ENCODE data around the gene KCNC4.

Gene KCNC4

DNA sequence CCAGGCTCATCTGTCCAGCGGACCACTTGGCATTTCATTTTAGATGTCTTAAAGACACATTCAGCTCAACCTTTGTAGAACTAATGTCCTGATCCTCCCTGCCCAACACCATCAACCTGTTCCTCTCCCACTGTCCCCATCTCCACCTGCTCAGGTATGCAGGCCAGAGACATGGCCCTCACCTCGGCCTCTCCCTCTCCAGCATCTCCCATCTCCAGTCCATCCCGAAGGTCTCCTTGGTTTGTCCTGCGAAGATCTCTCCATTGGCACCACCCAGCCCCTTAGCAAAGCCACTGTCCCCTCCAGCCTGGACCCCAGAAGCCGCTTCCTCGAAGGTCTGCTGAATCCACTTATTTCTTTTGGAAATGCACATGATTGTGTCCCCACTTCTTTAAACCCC, 20.9 kb upstream of the KCNC4 start:
- DNase-seq = no peak

DNA sequence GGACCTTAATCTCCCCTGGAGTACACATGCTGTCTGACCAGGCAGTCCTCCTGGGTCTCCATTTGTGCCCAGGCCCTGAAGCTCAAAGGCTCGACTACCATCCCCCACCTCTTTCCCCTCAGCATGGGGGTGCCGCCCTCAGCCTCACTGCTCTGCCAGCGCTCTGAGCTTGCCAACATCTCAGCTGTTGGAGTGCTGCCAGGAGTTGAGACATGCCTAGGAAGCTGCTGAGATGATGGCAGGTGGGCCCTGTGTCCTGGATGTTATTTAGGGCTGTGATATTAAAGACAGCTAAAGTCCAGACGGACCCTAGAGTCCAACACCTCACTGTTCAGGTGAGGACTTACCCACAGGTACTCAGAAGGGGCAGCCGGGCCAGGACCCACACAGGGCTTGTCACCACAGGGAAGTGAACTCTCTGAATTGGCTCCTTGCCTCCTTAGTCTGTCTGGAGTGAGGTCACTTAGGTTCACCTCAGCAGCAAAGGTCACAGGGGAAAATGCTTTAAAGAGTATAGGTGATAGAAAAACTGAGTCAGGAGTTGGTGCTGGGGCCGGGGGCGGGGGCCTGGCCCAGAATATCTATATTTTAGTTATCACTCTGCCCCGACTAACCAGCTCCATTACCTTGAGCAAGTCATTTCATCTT, 19.7 kb upstream of the KCNC4 start:
- no peak for DNase-seq

DNA sequence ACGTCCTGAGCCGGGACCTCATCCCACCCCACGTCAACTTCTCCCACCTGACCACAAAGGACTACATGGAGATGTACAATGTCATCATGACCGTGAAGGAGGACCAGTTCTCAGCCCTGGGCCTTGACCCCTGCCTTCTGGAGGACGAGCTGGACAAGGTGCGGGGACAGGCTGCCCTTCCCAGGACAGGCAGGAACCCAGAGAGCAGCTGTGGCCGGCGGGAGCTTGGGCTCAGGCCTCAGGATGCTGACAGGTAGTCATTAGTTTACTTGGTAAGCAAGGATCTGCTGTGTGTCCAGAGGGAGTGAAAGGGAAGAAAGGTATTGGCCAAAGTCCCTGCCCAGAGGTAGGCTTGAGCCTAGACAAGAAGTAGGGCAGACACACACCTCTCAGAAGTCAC, 17.6 kb upstream of the KCNC4 start:
- DNase-seq = no peak

DNA sequence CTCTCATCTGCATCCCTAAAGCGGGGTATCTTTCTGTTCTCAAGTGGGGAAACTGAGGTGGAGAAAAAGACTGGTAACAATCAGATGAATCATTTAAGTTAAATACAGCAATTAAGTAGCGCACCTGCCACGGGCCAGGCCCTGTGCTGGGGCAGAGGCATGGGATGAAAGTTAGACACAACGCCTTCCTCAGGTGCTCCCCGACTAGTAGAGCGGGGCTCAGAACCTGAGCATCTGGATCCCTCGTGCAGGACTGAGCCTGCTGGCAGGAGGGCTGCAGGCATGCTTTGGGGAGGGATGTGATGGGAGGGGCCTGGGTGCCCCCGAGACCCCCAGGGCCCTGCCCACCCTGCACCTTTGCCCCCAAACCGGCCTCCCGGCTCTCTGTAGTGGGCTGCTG, 14.9 kb upstream of the KCNC4 start:
- no peak for DNase-seq

DNA sequence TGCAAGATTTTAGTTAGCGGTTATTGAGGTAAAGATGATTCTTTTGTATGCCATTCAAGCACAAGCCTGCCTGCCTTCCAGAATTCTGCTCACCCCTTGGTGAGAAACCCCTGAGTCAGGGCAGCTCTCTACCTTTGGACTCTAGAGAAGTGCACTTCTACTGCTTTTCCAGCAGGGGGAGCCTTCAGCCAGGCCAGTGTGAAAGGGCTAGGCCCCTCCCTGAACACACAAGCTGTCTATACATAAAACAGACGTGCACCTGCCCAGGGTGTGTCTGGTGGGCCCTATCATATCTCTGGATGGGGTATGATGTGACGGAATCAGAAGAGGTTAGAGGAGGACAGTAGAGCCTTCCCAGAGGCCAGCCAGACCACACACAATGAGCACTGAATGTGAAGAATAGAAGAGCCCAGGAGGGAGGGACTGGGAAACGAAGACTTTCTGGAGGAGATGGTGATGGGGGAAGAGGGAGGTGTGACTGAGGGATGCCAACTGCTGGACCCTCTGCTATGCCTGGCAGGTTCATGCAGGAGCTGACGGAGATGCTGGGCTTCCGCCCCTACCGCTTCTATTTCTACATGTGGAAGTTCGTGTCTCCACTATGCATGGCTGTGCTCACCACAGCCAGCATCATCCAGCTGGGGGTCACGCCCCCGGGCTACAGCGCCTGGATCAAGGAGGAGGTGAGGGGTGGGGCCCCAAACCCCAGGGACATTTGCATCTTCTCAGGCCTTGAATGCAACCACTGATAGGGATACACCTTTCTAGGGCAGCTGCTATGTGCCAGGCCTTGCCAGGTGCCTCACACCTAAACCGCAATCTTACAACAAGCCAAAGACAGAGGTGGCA, 13.0 kb upstream of the KCNC4 start:
- peak in 1 of 2 experiments; percentile 67 for DNase-seq

DNA sequence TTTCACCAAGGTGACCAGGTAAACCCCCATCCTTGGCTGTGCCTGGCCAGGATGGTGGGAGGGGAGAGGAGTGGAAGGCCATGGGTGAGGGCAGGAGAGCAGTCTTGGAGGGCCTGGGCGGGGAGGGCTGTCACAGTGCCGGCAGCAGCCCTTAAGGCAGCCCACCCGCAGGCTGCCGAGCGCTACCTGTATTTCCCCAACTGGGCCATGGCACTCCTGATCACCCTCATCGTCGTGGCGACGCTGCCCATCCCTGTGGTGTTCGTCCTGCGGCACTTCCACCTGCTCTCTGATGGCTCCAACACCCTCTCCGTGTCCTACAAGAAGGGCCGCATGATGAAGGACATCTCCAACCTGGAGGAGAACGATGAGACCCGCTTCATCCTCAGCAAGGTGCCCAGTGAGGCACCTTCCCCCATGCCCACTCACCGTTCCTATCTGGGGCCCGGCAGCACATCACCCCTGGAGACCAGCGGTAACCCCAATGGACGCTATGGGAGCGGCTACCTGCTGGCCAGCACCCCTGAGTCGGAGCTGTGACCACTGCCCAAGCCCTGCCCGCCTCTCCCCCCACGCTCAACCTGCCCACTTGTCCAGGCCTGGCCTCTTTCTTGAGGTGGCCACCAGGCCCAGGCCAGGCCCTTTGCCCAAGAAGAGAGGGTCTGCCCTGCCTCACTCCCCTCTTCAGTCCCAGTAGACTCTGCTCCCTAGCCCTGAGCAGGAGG, 12.0 kb upstream of the KCNC4 start:
- no peak for DNase-seq

DNA sequence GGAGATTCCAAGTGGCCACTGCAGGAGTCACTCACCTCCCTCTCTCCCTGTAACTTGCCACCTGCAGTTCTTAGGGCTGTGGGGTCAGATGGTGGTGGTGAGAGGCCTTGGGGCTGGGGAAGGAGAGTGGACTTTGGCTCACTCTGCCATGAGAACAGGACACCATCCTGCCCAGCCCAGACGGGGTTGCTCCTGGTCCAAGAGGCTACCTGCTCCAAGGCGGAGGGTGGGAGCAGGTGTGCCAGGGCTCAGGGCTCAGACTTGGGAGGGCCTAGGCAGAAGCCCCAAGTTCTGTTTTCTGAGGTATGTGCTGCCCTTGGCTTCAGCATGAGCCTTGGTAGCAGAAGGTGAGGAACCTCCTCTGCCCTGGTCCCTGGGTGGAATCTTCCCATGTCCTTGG, 11.4 kb upstream of the KCNC4 start:
- no peak for DNase-seq

DNA sequence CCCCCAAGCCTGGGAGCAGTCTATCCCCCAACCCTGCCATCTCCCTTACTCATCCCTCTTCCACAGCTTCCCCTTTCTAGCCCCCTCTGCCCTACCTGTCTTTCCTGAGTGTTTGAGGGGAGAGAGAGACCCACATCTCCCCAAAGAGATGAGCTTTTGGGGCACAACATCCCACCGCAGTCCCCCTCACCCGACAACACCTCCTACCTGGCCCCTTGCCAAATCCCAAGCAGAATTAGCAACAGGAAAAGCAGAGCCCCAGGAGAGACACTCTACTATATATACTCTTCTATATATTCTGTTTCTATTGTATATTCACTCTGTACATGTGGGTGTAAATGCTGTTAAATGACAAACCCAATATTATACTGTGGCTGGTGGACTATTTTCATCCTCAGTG, 9.9 kb upstream of the KCNC4 start:
- no peak for DNase-seq

DNA sequence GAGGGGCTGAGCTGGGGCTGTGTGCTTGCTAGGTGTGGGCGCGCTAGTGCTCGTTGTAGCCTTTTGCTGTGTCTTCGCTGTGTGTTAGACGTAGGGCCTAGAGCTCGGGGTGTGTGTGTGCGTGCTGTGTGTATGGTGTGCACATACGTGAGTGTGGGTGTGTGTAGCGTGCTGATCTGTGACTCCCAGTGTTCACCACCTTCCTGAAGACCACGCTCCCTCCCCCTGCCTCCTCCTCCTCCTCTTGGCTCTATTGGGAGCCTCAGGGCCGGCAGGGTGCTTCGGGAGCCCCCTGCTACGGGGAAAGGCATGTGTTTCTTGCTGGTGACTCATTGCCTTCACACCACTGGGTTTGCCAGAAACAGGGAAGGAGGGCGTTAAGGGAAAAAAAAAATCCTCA, 9.4 kb upstream of the KCNC4 start:
- no peak for DNase-seq

DNA sequence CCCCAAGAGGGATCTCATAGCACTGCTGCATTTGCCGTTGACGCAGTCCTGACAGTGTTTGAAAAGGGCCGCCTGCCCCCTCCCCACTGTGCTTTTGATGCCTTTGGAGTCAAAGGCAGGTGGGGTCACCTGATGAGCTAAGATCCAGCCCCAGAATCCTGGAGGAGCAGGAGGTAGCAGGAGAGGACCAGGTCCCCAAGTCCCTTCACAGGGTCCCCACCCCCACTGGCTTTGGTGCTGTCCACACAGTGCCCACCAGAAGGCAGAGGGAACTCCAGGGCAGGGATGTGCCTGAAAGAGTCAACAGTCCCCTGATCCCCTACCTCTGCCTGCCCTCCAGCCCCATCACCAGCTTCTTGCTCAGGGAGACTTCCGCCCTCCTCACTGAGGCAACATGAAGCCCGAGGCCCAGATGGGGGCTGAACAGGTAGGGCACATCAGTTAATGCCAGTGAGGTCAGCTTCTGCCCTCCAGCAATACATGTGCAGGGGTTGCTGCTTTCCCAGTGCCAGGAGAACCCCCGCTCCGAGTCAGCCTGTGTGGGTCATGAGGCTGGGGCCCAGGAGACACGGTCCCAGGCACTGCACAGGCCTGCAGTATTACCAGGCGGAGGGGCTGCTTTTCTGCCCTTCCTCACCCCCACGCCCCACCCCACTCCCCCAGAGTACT, 8.8 kb upstream of the KCNC4 start:
- DNase-seq = no peak

DNA sequence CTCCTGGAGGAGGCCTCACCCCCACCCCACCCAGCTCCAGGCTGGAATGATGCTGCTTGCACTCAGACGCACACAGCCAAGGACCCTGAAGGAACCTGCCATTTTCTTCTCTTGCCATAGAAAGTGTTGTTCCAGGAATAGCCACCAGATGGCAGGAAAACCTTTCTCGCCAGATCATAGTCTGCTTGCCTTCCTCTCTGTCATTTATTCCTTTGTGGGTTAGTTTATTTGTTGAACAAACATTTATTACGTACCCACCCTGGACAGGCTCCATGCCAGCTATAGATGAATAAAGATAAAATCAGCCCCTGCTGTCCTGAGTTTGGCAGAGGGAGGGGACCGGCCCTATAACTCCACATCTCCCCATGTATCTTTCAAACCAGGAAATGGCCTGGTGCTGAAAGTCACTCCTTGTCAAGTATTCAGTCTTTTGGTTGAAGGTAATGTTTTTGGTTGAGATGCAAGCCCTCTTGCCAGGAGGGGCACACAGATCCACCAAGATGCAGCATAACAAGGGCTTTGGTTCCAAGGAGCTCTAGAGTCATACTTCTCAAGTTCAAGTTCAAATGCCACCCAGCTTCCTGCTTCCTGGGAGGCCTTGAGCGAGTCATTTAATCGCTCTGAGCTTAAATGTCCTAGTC, 7.0 kb upstream of the KCNC4 start:
- DNase-seq = peak in 1 of 2 experiments; percentile 55

DNA sequence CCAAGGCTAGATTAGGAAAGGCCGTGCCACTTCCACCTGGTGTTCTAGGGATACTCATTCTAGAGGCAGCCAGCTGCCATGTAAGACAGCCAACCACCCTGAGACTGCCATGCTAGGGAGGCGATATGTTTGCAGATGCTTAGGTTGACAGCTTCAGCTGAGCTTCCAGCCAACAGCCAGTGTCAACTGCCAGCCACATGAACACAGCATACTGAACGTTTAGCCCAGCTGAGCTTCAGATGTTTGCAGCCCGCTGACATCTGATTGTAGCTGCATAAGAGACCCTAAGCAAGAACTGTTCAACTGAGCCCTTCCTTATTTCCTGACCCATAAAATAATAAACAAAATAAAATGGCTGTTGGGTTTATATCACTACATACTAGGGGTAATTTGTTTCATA, 5.0 kb upstream of the KCNC4 start:
- DNase-seq = no peak

DNA sequence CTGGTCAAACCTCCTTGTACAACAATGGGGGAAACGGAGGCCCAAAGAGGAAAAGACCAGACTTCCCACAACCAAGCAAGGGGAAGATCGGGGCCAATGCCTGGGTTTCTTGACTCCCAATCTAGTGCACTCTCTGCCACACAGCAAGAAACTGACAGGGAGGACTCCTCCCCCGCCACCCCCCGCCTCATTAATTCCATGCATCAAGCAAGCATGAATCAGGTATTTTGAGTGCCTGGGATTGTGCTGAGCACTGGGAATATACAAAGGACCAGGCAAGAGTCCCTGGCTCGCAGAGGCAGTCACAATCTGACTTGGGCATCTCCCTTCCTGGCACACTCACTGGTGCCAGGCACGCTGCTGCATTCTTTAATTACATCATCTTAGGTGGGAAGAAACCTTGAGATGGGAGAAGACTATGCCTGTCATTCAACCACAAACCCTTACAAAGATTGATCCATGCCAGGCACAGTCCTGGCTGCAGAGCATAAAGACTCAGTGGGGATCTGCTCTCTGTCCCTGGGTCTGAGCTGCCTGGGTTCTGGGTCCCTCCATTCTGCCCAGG, 4.4 kb upstream of the KCNC4 start:
- DNase-seq = no peak

DNA sequence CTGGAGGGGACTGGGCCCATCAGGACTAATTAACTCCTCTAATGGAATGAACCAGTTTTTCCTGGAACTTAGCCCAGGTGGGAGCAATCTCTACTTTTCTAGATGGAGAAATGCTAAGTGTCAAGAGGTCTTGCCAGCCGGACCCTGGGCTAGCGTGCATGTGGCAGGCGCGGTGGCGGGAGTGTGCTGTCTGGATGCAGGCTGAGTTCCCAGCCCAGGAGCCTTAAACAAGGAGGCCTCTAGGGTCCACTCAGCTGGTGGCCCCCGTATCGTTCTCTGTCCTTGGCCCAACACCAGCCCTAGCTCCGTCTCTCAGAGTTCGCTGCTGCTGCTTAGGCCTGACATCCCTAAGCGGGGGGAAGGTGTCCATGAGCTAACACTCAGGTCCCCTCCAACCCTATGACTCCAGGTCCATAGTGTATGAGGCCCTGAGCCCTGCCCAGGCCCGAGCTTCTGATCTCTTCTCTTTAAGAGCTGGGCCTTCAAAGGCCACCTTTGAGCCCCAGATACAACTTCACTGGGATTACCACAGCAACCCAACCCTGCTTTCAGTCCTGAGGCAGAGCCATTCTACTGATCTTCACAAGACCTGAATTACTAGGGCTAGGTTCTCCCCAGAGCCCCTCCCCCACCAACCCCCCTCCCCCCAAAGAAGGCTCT, 3.7 kb upstream of the KCNC4 start:
- no peak for DNase-seq

DNA sequence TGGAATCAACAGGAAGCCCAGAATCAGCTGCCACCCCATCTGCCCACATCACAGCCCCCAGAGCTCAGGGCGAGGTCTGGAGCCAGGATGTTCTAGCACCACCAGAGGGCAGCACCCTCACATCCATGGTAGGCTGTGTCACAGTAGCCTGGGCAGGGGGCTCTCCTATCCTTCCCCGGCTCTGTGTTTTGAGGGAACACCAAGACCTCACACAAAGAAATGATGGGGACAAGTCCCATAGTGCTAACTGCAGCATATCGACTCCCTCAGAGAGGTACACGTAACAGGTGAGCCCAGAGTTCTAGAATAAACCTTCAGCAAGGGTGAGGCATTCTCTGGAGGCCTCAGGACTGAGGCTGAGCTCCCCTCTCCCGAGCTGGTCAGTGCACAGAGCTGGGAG, 2.3 kb upstream of the KCNC4 start:
- DNase-seq = peak; percentile 14 to 39

DNA sequence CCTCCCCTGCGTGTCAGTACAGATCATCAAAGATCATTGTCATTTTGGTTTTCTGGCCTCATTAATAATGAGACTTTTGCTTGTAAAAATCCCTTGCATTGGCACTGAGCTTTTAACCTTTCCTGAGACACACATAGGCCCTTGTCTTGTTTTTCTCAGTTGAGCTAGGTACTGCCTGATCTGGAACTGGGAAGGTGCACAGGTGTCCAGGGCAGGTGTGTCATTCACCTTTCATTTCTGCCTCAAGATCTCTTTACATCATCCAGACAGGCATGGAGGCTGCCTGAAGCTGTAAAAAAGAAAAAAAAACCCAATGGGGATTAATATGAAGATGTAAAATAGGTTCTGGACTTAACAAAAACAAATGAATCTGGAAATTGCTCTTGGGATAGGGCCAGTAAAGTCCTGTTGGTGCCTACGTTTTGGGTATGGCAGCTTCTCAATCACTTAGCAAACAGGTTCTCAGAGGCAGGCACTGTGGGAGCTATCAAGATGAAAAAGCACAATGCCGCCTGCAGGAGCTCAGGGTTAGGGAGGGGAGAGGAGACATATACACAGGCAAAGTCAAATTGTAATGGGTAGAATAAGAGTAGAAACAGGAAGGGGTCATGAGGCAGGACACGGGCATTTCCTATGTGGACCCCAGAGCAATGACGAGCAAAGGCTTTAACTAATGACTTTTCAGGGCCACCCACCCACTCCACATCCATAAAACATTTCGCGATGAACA, 1.0 kb upstream of the KCNC4 start:
- no peak for DNase-seq

DNA sequence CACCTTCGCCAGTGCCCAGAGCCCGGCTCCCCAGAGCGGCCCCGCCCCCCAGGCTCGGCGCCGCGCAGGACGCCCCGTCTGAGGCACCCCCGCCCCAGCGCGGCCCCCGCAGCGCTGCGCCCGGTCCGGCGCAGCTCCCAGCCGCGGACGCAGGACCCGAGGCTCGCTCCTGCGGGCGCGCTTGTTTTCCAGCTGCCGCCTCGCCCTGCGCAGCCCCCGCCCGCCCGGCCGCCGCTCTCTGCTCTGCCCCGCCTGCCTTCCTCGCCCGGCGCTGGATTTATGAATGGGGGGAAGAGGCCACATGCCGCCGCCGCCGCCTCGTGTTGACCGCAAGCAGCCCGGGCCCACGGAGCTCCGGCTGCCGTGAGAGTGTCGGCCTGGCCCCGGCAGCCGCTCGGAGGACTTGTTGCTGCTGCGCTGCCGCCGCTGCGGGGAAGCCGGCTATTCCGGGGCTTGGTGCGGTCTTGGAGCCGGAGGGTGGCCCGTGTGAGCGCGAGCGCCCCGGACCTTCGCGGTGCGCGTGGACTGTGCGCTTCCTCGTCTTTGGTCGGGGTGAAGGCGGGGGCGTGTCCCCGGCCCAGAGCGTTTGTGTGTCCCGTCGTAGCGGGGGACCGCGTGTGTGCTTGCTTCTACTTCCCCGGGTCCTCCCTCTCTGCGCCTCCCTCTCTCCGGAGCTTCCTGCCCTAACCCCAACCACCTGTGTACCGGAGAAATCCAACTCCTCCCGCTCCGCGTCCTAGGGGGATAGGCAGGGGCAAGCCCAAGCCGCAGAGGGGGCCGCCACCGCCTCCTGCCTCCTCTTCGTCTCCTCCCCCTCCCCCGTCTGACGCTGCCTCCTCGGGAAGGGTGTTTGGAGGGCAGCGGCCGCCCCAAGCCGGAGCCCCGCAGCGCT, 736 bp downstream of the KCNC4 start:
- no peak for DNase-seq

DNA sequence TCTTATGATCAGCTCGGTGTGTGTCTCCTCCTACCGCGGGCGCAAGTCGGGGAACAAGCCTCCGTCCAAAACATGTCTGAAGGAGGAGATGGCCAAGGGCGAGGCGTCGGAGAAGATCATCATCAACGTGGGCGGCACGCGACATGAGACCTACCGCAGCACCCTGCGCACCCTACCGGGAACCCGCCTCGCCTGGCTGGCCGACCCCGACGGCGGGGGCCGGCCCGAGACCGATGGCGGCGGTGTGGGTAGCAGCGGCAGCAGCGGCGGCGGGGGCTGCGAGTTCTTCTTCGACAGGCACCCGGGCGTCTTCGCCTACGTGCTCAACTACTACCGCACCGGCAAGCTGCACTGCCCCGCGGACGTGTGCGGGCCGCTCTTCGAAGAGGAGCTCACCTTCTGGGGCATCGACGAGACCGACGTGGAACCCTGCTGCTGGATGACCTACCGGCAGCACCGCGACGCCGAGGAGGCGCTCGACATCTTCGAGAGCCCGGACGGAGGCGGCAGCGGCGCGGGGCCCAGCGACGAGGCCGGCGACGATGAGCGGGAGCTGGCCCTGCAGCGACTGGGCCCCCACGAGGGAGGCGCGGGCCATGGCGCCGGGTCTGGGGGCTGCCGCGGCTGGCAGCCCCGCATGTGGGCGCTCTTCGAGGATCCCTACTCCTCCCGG, 1.5 kb downstream of the KCNC4 start:
- DNase-seq = no peak

Measured in cerebellar nuclear complex (tissue), 1 donor.